H1 (cell line): ENCODE results near the gene PLTP. TPM values are rescaled to one million over a fixed set of nuclear protein-coding genes. Genes with fewer than 3 reads are reported as not detected.
A peak's percentile ranks its signal among the peaks of the same experiment; 100 is the strongest.

ENCODE experiments used
- BACH1 ChIP-seq: IDR thresholded peaks from 2 replicates; pipeline ENCODE4 v1.6.1; 2012; ENCODE audit warnings: low read length, improper control_type of control experiment
- polyA plus RNA-seq, 7 experiments: library from polyadenylated mRNA; depleted of rRNA in 3 of 7; stranded (reverse) in 5 of 7; unstranded in 2 of 7; fragments of >200 nt in 5 of 7; fragments of 200-250 nt in 2 of 7; gene quantifications; 1 replicate in 5 of 7; 2 replicates in 1 of 7; 4 replicates in 1 of 7; pipeline versions ENCODE4 v1.2.1 to v1.2.3, GENCODE V29; 2011 to 2013; ENCODE audit warnings: missing spikeins in 2 of 7, mixed read lengths in 2 of 7
- total RNA-seq: library from RNA; stranded (reverse); fragmentation: NEBNext Ultra II Directional; extraction: Animal tissue kit (Norgen Biotek cat#: 25700); gene quantifications from 2 replicates; pipeline ENCODE4 v1.2.1, GENCODE V29; 2021

The PLTP gene
- total and polyA plus RNA-seq, 2 of the 8 experiments (the other 6 are each of a cell fraction or from before 2014, with no cell fraction given): 120 to 194 TPM

GRCh38 chr20:45890985-45891983 is 20.7 kb downstream of the PLTP start, which contains the start of the genes CTSA and NEURL2 (continued):
- 0 out of 2 replicates have a peak, but pooled peaks have one; percentile 19 for TF ChIP-seq BACH1
